ENCODE results near the gene USP10.

USP10 gene

DNA sequence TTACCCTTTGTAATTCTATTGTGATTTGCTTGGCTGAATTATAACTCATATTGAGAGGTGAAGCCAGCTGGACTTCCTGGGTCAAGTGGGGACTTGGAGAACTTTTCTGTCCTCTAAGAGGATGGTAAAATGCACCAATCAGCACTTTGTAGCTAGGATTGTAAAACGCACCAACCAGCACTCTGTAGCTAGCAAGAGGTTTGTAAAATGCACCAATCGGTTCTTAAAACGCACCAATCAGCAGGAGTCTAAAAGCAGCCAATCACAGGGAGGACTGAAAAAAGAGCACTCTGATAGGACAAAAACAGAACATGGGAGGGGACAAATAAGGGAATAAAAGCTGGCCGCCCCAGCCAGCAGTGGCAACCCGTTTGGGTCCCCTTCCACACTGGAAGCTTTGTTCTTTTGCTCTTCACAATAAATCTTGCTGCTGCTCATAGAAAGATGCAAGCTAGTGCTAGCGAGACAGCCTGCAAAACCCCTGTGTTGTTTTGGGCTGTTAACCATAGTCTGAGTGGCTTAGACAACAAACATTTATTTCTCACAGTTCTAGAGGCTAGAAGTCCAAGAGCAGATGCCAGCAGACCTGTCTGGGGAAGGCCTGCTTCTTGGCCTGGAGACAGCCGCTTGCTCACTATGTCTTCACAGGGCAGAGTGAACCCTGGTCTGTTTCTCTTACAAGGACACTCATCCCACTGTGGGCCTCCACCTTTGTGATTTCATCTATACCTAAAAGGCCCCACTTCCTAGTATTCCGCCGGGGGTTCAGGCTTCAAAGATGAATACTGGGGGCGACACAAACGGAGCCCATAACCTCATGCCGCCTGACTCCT is 81.0 kb downstream of the USP10 start:
- in situ Hi-C loops (cut with MboI; ENCODE audit: low sequenced_read_pairs, unreplicated experiment), result no loop called here
- no peak for TF ChIP-seq CTCF (IDR thresholded peaks at IDR 0.05; ENCODE audit: borderline replicate concordance, control extremely low read depth, extremely low read depth, insufficient read depth, missing control alignments)
- no peak for DNase-seq (ENCODE audit: low spot score)

DNA sequence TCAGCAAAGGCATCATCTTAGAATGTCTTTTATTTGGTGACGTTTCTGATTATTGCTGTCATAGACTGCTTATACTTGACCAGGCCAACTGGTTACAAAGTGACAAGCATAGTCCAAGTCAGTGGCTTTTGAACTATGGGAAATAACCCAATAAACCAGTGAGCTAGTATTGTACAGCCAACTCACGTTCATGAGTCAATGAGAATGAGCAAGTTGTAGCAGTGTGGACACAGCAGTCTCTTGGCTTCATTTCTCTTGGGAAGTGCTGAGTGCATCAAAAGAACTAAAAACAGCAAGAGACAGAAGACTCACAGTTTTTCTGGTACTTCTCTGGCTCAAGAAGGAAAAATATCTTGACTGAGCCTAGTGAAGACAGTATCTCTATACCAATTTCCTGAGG is 83.0 kb downstream of the USP10 start:
- in situ Hi-C loops (cut with MboI; ENCODE audit: low sequenced_read_pairs, unreplicated experiment), result no loop called here
- no peak for TF ChIP-seq CTCF (IDR thresholded peaks at IDR 0.05; ENCODE audit: borderline replicate concordance, control extremely low read depth, extremely low read depth, insufficient read depth, missing control alignments)
- DNase-seq (ENCODE audit: low spot score), result no peak

GRCh38 chr16:84785843-84786581 is 86.2 kb downstream of the USP10 start:
- DNase-seq (ENCODE audit: low spot score), result no peak
- no peak for TF ChIP-seq CTCF (IDR thresholded peaks at IDR 0.05; ENCODE audit: borderline replicate concordance, control extremely low read depth, extremely low read depth, insufficient read depth, missing control alignments)
- in situ Hi-C loops (cut with MboI; ENCODE audit: low sequenced_read_pairs, unreplicated experiment), result no loop called here

GRCh38 chr16:84786605-84787262 is 86.9 kb downstream of the USP10 start:
- in situ Hi-C loops (cut with MboI; ENCODE audit: low sequenced_read_pairs, unreplicated experiment), result no loop called here
- no peak for DNase-seq (ENCODE audit: low spot score)
- TF ChIP-seq CTCF (IDR thresholded peaks at IDR 0.05; ENCODE audit: borderline replicate concordance, control extremely low read depth, extremely low read depth, insufficient read depth, missing control alignments), result no peak

DNA sequence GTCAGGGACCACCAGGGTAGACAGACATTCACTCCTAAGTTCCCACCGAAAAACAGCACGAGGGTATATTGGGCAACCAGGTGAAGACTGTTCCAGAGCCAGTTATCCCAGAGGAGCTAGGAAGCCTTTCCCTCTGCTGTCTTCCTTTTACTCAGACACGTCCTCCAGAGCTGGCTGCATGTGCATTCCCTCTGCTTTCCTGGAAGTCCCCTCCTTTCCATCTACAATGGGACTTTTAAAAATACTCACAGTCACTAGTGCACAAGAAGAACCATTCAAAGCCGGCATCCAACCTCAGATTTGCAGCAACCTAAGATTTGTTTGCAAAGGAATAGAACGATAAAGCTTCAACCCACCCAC is 87.4 kb downstream of the USP10 start:
- no peak for TF ChIP-seq CTCF (IDR thresholded peaks at IDR 0.05; ENCODE audit: borderline replicate concordance, control extremely low read depth, extremely low read depth, insufficient read depth, missing control alignments)
- in situ Hi-C loops (cut with MboI; ENCODE audit: low sequenced_read_pairs, unreplicated experiment), result no loop called here
- DNase-seq (ENCODE audit: low spot score), result no peak

GRCh38 chr16:84788920-84789391 is 89.2 kb downstream of the USP10 start:
- TF ChIP-seq CTCF (IDR thresholded peaks at IDR 0.05; ENCODE audit: borderline replicate concordance, control extremely low read depth, extremely low read depth, insufficient read depth, missing control alignments), result no peak
- in situ Hi-C loops (cut with MboI; ENCODE audit: low sequenced_read_pairs, unreplicated experiment), result no loop called here
- no peak for DNase-seq (ENCODE audit: low spot score)
